DMS79 (cell line): ENCODE results near the gene SAMM50.

Source experiments
- DNase-seq: peaks from one replicate; lab custom pipeline; 2025; lab: John Stamatoyannopoulos, UW

Gene SAMM50

GRCh38 chr22:44030051-44030701, 74.9 kb downstream of the SAMM50 start:
- no peak for DNase-seq

DNA sequence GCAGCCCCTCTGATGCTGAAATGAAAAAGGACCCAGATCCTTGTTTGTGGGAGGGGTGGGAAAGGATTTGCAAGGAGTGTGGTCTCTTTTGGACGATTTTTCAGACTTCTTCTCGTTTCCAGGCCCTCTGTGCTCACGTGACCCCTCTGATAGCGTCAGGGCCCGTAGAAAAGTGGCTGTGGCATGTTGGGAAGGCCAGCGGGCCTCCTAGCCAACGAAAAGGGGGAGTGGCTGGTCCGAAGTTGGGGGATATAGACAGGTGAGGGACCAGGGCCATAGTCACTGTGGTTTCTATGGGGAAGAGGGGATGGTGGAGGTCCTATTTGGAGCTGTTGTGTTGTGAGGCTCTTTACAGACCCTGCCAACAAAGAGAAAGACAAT, 75.5 kb downstream of the SAMM50 start:
- no peak for DNase-seq

DNA sequence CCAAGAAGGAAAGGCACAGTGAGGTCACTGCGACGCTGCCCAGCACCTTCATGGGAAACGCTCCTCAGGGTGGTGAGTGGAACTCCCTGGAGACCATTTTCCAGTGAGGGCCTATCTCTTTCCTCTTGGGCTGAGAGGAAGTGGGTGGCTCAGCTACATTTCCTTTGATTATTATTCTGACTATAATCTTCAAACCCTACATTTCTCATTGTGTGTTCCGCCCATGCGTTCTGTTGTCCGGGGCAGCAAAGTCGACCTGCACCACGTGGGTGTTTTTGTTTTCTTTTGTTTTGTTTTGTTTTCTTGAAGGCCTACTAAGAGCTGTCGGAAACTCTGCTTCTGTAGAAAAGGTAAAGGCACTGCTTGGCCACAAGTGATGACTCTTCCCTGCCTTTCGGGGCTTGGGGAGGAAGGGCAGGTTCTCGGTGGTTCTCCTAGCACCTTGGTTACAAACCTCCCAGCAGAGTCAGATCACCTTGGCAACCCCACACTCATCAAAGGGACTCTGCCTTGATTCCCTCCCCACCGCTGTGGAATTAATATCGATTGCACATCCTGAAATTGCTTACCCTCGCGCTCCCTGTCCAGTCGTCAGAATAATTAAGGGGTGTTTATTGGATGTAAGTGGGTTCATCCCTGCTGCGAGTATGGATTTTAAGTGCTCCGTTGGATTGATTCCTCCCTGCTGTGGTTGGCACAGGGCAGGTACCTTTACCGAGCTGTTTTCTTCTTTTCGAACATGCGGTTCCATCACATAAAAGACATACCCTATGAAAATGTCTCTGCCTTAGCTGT, 76.1 kb downstream of the SAMM50 start:
- DNase-seq: no peak

- DNase-seq: no peak
These were observed 77.0 kb downstream of the SAMM50 start for GRCh38 chr22:44032126-44032730.

DNA sequence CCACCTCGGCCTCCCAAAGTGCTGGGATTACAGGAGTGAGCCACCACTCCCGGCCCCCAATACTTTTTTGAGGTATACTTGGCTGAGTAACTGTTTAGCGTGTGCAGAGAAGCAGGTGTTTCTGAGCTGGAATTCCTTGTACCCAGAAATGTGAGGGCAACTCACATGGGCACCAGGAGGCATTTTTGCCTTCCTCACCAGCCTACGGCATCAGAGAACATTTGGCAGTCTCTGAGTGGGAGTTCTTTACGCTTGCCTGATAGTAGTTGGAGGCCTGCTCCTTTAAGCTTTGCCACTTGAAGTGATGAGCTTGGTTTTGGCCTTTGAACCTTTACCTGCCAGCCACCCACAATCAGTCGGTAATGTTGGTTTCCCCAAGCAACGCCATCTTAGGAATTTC, 78.0 kb downstream of the SAMM50 start:
- DNase-seq: no peak

DNA sequence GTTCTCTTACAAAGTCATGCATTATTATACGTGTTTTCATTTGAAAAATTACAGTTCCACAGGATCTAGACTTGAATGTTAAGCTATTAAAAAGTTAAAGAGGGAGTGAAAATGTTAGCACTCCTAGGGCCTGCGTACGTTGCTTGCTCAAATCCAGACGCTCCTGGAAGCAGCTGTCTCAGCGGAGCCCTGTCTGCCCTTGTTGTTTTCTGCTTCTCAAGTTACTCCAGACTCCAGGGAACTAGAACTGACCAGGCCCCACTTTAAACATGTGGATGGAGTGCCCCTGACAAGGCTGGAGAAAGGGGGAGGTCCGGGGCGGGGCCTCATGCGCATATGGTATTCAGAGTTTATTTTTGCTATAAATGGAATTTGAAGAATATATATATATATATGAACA, 78.5 kb downstream of the SAMM50 start:
- DNase-seq: no peak

GRCh38 chr22:44037519-44038375, 82.5 kb downstream of the SAMM50 start:
- DNase-seq: no peak

- DNase-seq: no peak
These were observed 84.4 kb downstream of the SAMM50 start for GRCh38 chr22:44039566-44040171.

GRCh38 chr22:44042249-44043218, 87.3 kb downstream of the SAMM50 start:
- DNase-seq: no peak

- DNase-seq: no peak
These were observed 89.9 kb downstream of the SAMM50 start for GRCh38 chr22:44045145-44045544.
